ENCODE data around the gene KRT81. TPM values are rescaled to one million over a fixed set of nuclear protein-coding genes. Genes with fewer than 3 reads are reported as not detected.
"Not testable (repeated sequence)": the region's sequence is repeated elsewhere in the genome, so short reads cannot be mapped to it uniquely, and the experiment has no call there.

Gene KRT81
- total RNA-seq, 4 donors from 2014 or later, result 0.27 TPM; not detected in 3

GRCh38 chr12:52254965-52255751 is 36.2 kb downstream of the KRT81 start:
- 73 to 92% methylated on average over 3 to 5 of the region's 7 CpGs for WGBS, 2 donors (ENCODE audit: low coverage in 1 of 2)
- H3K9me3 ChIP-seq, result no peaks in the 10 kb centered on the region
- no peak overlapping the region for H3K4me3 ChIP-seq
- H3K27me3 ChIP-seq, result peaks cover 54% of the 10 kb centered on the region
- H3K36me3 ChIP-seq, result no peaks in the 10 kb centered on the region
- H3K27ac ChIP-seq, result no peak overlapping the region
- ATAC-seq, result no peak
- peaks cover 0 to 12% (median 7%) of the 10 kb centered on the region in 3 donors for H3K4me1 ChIP-seq
- TF ChIP-seq, protein P1, sequence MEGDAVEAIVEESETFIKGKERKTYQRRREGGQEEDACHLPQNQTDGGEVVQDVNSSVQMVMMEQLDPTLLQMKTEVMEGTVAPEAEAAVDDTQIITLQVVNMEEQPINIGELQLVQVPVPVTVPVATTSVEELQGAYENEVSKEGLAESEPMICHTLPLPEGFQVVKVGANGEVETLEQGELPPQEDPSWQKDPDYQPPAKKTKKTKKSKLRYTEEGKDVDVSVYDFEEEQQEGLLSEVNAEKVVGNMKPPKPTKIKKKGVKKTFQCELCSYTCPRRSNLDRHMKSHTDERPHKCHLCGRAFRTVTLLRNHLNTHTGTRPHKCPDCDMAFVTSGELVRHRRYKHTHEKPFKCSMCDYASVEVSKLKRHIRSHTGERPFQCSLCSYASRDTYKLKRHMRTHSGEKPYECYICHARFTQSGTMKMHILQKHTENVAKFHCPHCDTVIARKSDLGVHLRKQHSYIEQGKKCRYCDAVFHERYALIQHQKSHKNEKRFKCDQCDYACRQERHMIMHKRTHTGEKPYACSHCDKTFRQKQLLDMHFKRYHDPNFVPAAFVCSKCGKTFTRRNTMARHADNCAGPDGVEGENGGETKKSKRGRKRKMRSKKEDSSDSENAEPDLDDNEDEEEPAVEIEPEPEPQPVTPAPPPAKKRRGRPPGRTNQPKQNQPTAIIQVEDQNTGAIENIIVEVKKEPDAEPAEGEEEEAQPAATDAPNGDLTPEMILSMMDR (IDR thresholded peaks at IDR 0.05), result no peak
- TF ChIP-seq POLR2A (IDR thresholded peaks at IDR 0.05) (no peak), POLR2AphosphoS5 (IDR thresholded peaks at IDR 0.05) (no peak), EP300 (IDR thresholded peaks at IDR 0.05) (no peak)

GRCh38 chr12:52254180-52254964 is 37.0 kb downstream of the KRT81 start:
- no peak for ATAC-seq
- TF ChIP-seq POLR2AphosphoS5 (IDR thresholded peaks at IDR 0.05), result no peak
- TF ChIP-seq, protein P1 (IDR thresholded peaks at IDR 0.05), result no peak
- no peak for TF ChIP-seq EP300 (IDR thresholded peaks at IDR 0.05)
- no peak for TF ChIP-seq POLR2A (IDR thresholded peaks at IDR 0.05)
- Histone ChIP-seq H3K9me3 (no peaks in the 10 kb centered on the region), H3K36me3 (no peaks in the 10 kb centered on the region), H3K27me3 (peaks cover 62% of the 10 kb centered on the region), H3K27ac (no peak overlapping the region), H3K4me1 (peaks cover 0 to 20% (median 7%) of the 10 kb centered on the region in 3 donors), H3K4me3 (no peak overlapping the region)
- 79 to 100% methylated on average over 1 to 3 of the region's 10 CpGs for WGBS, 2 donors (ENCODE audit: low coverage in 1 of 2)

- Histone ChIP-seq H3K9me3 (no peaks in the 10 kb centered on the region), H3K4me3 (no peak overlapping the region), H3K27ac (no peak overlapping the region), H3K27me3 (peaks cover 63% of the 10 kb centered on the region), H3K4me1 (peaks cover 0 to 26% (median 8%) of the 10 kb centered on the region in 3 donors), H3K36me3 (no peaks in the 10 kb centered on the region)
- no peak for ATAC-seq
- WGBS, 2 donors (ENCODE audit: low coverage in 1 of 2), result 90% methylated on average over 2 of the region's 14 CpGs; no CpG with 5 or more reads in 1 of the 2 donors
- TF ChIP-seq POLR2AphosphoS5 (IDR thresholded peaks at IDR 0.05), result no peak
- TF ChIP-seq POLR2A (IDR thresholded peaks at IDR 0.05), result no peak
- no peak for TF ChIP-seq EP300 (IDR thresholded peaks at IDR 0.05)
- TF ChIP-seq, protein P1 (IDR thresholded peaks at IDR 0.05), result no peak
Observed at GRCh38 chr12:52253391-52254179, 37.7 kb downstream of the KRT81 start.

DNA sequence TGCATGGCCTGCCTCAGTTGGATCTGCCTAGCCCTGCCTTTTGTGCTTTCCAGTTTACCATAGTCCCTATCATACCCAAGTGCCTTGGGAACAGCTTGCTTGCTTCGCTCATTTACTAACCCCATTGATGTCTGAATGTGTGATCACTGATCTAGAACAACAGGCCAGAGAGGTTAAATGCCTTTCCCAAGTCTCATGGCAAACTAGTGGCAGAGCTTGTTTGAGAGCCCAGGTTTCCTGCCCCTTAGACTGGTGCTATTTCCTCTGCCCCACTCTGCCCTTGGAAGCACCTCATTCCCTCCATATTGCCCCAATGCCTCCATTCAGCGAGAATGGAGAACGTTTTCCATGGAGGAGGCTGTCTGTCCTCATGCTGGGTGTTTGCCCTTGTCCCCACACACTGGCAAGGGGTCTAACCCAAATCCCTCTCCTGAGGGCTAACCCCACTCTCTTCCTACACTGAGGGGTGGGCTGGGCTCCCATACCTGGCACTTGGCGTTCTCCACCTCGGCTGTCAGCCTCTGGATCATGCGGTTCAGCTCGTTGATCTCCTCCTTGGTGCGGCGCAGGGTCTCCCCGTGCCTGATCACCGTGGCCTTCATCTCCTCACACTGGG is 38.5 kb downstream of the KRT81 start:
- Histone ChIP-seq H3K9me3 (no peaks in the 10 kb centered on the region), H3K36me3 (no peaks in the 10 kb centered on the region), H3K27ac (no peak overlapping the region), H3K27me3 (peaks cover 56% of the 10 kb centered on the region), H3K4me1 (peaks cover 0 to 27% (median 6%) of the 10 kb centered on the region in 3 donors), H3K4me3 (no peak overlapping the region)
- TF ChIP-seq POLR2A (IDR thresholded peaks at IDR 0.05) (no peak), POLR2AphosphoS5 (IDR thresholded peaks at IDR 0.05) (no peak), EP300 (IDR thresholded peaks at IDR 0.05) (no peak)
- TF ChIP-seq, protein P1 (IDR thresholded peaks at IDR 0.05), result no peak
- 91 to 97% methylated on average over 7 to 11 of the region's 11 CpGs for whole genome bisulfite sequencing, 2 donors (ENCODE audit: low coverage in 1 of 2)
- ATAC-seq, result no peak

DNA sequence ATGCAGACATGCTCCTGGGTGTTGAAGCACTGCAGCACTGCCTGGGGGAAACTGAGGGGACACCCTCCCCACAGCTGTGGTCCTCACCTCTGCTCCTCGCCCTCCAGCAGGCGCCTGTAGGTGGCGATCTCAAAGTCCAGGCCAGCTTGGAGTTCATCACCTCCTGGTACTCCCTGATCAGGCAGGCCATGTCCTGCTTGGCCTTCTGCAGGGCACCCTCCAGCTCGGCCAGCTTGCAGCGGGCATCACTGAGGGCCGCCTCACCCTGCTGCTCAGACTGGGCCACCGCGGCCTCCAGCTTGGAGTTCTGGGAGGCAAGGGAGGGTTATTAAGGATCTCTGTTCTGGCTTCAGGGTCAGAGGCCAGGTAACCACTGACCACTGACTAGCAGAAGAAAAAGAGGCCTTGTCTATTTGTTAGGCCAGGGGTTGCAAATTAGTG is 39.1 kb downstream of the KRT81 start:
- not testable (repeated sequence) for H3K27ac ChIP-seq, H3K9me3 ChIP-seq, H3K36me3 ChIP-seq, ATAC-seq, H3K4me3 ChIP-seq
- Histone ChIP-seq H3K27me3 (peaks cover 51% of the 10 kb centered on the region), H3K4me1 (peaks cover 0 to 29% (median 6%) of the 10 kb centered on the region in 3 donors)
- WGBS, 2 donors (ENCODE audit: low coverage in 1 of 2), result 100% methylated on average over 1 of the region's 8 CpGs; no CpG with 5 or more reads in 1 of the 2 donors

All from gastroesophageal sphincter (tissue), 4 donors.